B cell (primary cell): ENCODE data around the gene SLC12A3. TPM values are rescaled to one million over a fixed set of nuclear protein-coding genes. Genes with fewer than 3 reads are reported as not detected.
A peak's percentile ranks its signal among the peaks of the same experiment; 100 is the strongest.

Experiments used
- ATAC-seq: fragments of 200-7000 bp; cut with Tn5 transposase; one replicate; pipeline ENCODE4 v1.10.0; 2021; ENCODE audit warnings: low read depth, mild to moderate bottlenecking, moderate number of reproducible peaks, moderate library complexity
- CTCF ChIA-PET: fragments of 350-600 bp; sonication (Branson Sonifier 250); formaldehyde crosslinking; loops from one replicate; lab custom pipeline; 2021; ENCODE audit warnings: antibody characterized with exemption, inconsistent platforms; lab: Charles Lee
- POLR2A ChIA-PET: fragments of 350-600 bp; sonication (Branson Sonifier 250); formaldehyde crosslinking; loops from one replicate; lab custom pipeline; 2021; ENCODE audit warnings: antibody characterized with exemption; lab: Charles Lee
- DNase-seq: peaks from one replicate; pipeline ENCODE4 v3.0.0; 2013
- H2AFZ ChIP-seq: 2 replicates; pipeline ENCODE4 v1.6.1; 2012; ENCODE audit warnings: mild to moderate bottlenecking, low read depth, low read length; ENCODE audit not compliant: insufficient read depth, poor library complexity, severe bottlenecking
- H3K27ac ChIP-seq, 2 donors: 1 replicate in 1 of 2; 2 replicates in 1 of 2; pipeline ENCODE4 v1.5.1; 2012 to 2013; ENCODE audit warnings: low read length in 2 of 2, mild to moderate bottlenecking in 2 of 2, moderate library complexity in 1 of 2
- H3K27me3 ChIP-seq, 4 experiments: fragments of 200-600 bp in 1 of 4; sonication (generic) in 1 of 4; replicated peaks in 1 of 4; 1 replicate in 2 of 4; 2 replicates in 2 of 4; pipeline versions ENCODE4 v1.6.1 to v1.7.0; 2013 to 2016; ENCODE audit warnings: low read length in 3 of 4, mild to moderate bottlenecking in 2 of 4, mixed read lengths in 1 of 4, moderate library complexity in 1 of 4; ENCODE audit not compliant: insufficient read depth in 4 of 4, control insufficient read depth in 3 of 4; ENCODE audit errors: control extremely low read depth in 1 of 4
- H3K36me3 ChIP-seq, 2 experiments: replicated peaks in 1 of 2; 1 replicate in 1 of 2; 2 replicates in 1 of 2; pipeline versions ENCODE4 v1.6.1 to v1.7.1; 2013; ENCODE audit warnings: low read length in 1 of 2; ENCODE audit not compliant: insufficient read depth in 2 of 2, control insufficient read depth in 1 of 2; ENCODE audit errors: control extremely low read depth in 1 of 2, extremely low read depth in 1 of 2
- H3K4me1 ChIP-seq, 2 donors: fragments of 200-600 bp in 1 of 2; sonication (generic) in 1 of 2; 1 replicate in 1 of 2; 2 replicates in 1 of 2; pipeline versions ENCODE4 v1.5.1 to v1.6.1; 2013 to 2017; ENCODE audit warnings: low read length in 2 of 2; ENCODE audit not compliant: control insufficient read depth in 2 of 2, insufficient read depth in 2 of 2
- H3K4me2 ChIP-seq: replicated peaks from 2 replicates; pipeline ENCODE3; 2012; ENCODE audit warnings: mild to moderate bottlenecking, low read depth, low read length; ENCODE audit not compliant: poor library complexity, severe bottlenecking
- H3K4me3 ChIP-seq, 5 experiments: fragments of 200-600 bp in 1 of 5; sonication (generic) in 1 of 5; 1 replicate in 3 of 5; 2 replicates in 2 of 5; pipeline versions ENCODE4 v1.5.1 to v1.7.0; 2011 to 2016; ENCODE audit warnings: low read length in 4 of 5, mild to moderate bottlenecking in 4 of 5, low read depth in 2 of 5, control low read depth in 1 of 5, moderate library complexity in 1 of 5; ENCODE audit not compliant: insufficient read depth in 1 of 5; ENCODE audit errors: control extremely low read depth in 1 of 5, extremely low read depth in 1 of 5
- H3K79me2 ChIP-seq: fragments of 200-600 bp; sonication (generic); one replicate; pipeline ENCODE4 v1.6.0; 2016; ENCODE audit warnings: low read length; ENCODE audit not compliant: control insufficient read depth, insufficient read depth
- H3K9ac ChIP-seq: fragments of 200-600 bp; sonication (generic); 2 replicates; pipeline ENCODE4 v1.6.1; 2017; ENCODE audit warnings: mild to moderate bottlenecking, low read length, moderate library complexity
- H3K9me3 ChIP-seq, 3 donors: one replicate each; pipeline versions ENCODE4 v1.6.1 to v1.7.1; 2013; ENCODE audit warnings: low read length in 2 of 3; ENCODE audit not compliant: control insufficient read depth in 2 of 3, insufficient read depth in 1 of 3; ENCODE audit errors: control extremely low read depth in 1 of 3
- H4K20me1 ChIP-seq: 2 replicates; pipeline ENCODE4 v1.6.0; 2012; ENCODE audit warnings: mild to moderate bottlenecking, low read length; ENCODE audit not compliant: insufficient read depth, control insufficient read depth, poor library complexity, severe bottlenecking
- H3K27ac Mint-ChIP-seq: one replicate; pipeline ENCODE4 v1.8.0; 2021; ENCODE audit warnings: mixed read lengths
- H3K27me3 Mint-ChIP-seq: one replicate; pipeline ENCODE4 v1.8.0; 2021; ENCODE audit warnings: mixed read lengths
- H3K4me1 Mint-ChIP-seq: one replicate; pipeline ENCODE4 v1.8.0; 2021; ENCODE audit warnings: mixed read lengths
- H3K4me3 Mint-ChIP-seq: one replicate; pipeline ENCODE4 v1.8.0; 2021; ENCODE audit warnings: mixed read lengths
- H3K9me3 Mint-ChIP-seq: one replicate; pipeline ENCODE4 v1.8.0; 2022; ENCODE audit warnings: mixed read lengths; ENCODE audit not compliant: insufficient read depth
- CTCF ChIP-seq: fragments of 200-600 bp; IDR thresholded peaks from one replicate; pipeline ENCODE4 v1.8.0; 2022; ENCODE audit warnings: antibody characterized with exemption, mild to moderate bottlenecking
- EZH2 ChIP-seq: IDR thresholded peaks from 2 replicates; pipeline ENCODE4 v1.6.1; 2012; ENCODE audit warnings: borderline replicate concordance, low read depth, mild to moderate bottlenecking, moderate library complexity, low read length; ENCODE audit not compliant: insufficient read depth, poor library complexity, severe bottlenecking
- WGBS: methylation state at CpG from one replicate; pipeline ENCODE4 v1.1.5; 2013; ENCODE audit warnings: missing lambda C conversion rate; ENCODE audit not compliant: insufficient coverage; 5-methylcytosine and 5-hydroxymethylcytosine counted together
- intact Hi-C: fragments of 100-400 bp; cut with micrococcal nuclease; formaldehyde crosslinking; loops from one replicate; pipeline ENCODE4 v1.10.0; 2022
- polyA plus RNA-seq: library from polyadenylated mRNA; depleted of rRNA; stranded (reverse); fragments of >200 nt; gene quantifications from 2 replicates; pipeline ENCODE4 v1.2.3, GENCODE V29; 2012
- total RNA-seq, 2 donors: library from RNA; stranded (reverse); fragments of 120-200 nt in 1 of 2; gene quantifications; 1 replicate in 1 of 2; 2 replicates in 1 of 2; pipeline versions ENCODE4 v1.2.3 to v1.2.4, GENCODE V29; 2013 to 2022

Gene SLC12A3
- total and polyA plus RNA-seq, 2 donors (not counting 1 experiment from before 2014, with no cell fraction given) = 1.3 to 4.9 TPM

GRCh38 chr16:56941092-56941491 lies 76.1 kb downstream of the SLC12A3 start:
- Histone ChIP-seq H3K27me3 (no peaks in the 10 kb centered on the region), H3K9me3 (no peaks in the 10 kb centered on the region), H3K79me2 (peaks cover 26% of the 10 kb centered on the region), H3K4me1 (peaks cover 56 to 60% of the 10 kb centered on the region in 2 donors), H3K36me3 (peaks cover 31 to 92% of the 10 kb centered on the region in 2 experiments), H3K4me2 (peak overlapping the region; percentile 40), H4K20me1 (peaks cover 71% of the 10 kb centered on the region), H3K27ac (peak overlapping the region in 1 of 2 donors; percentile 70), H2AFZ (no peak overlapping the region), H3K4me3 (peak overlapping the region in 1 of 5 experiments; percentile 22), H3K9ac (no peak overlapping the region)
- no peaks in the 10 kb centered on the region for H3K27me3 Mint-ChIP-seq
- ATAC-seq = no peak
- DNase-seq = peak; percentile 44
- ChIA-PET CTCF (interaction anchor here (1.1 to 2.8 kb wide), 11 partner anchors 9 to 112 kb away, joined by 3 to 18 read pairs (median 6); partner anchors contain the start of gene HERPUD1), POLR2A (interaction anchor here (1.0 to 2.1 kb wide), 6 partner anchors 8 to 101 kb away, joined by 3 to 12 read pairs (median 4); partner anchors contain the start of genes HERPUD1 and NLRC5)
- WGBS = 0% methylated on average over 1 of the region's 2 CpGs
- peaks cover 70% of the 10 kb centered on the region for H3K4me1 Mint-ChIP-seq
- H3K4me3 Mint-ChIP-seq = peak overlapping the region; percentile 80
- intact Hi-C loops = no loop called here
- no peaks in the 10 kb centered on the region for H3K9me3 Mint-ChIP-seq
- peak overlapping the region; percentile 68 for H3K27ac Mint-ChIP-seq
- TF ChIP-seq CTCF (no peak), EZH2 (no peak)

- Histone ChIP-seq H3K4me2 (no peak overlapping the region), H3K4me3 (no peak overlapping the region), H3K9me3 (no peaks in the 10 kb centered on the region), H3K27me3 (no peaks in the 10 kb centered on the region), H3K36me3 (peaks cover 26 to 92% of the 10 kb centered on the region in 2 experiments), H4K20me1 (peaks cover 63% of the 10 kb centered on the region), H3K79me2 (peaks cover 18% of the 10 kb centered on the region), H3K4me1 (peaks cover 53 to 56% of the 10 kb centered on the region in 2 donors), H2AFZ (no peak overlapping the region), H3K9ac (no peak overlapping the region), H3K27ac (peak overlapping the region; percentile 31 to 70)
- H3K27ac Mint-ChIP-seq = peak overlapping the region; percentile 86
- TF ChIP-seq EZH2 (no peak), CTCF (no peak)
- peaks cover 68% of the 10 kb centered on the region for H3K4me1 Mint-ChIP-seq
- peak overlapping the region; percentile 59 for H3K4me3 Mint-ChIP-seq
- WGBS = 71% methylated on average over 8 of the region's 9 CpGs
- ChIA-PET POLR2A (interaction anchor here (0.9 to 2.1 kb wide), 6 partner anchors 9 to 100 kb away, joined by 3 to 12 read pairs (median 4); partner anchors contain the start of genes HERPUD1 and NLRC5), CTCF (interaction anchor here (0.8 to 2.8 kb wide), 14 partner anchors 9 to 113 kb away, joined by 3 to 18 read pairs (median 5); partner anchors contain the start of gene HERPUD1)
- intact Hi-C loops = no loop called here
- H3K27me3 Mint-ChIP-seq = no peaks in the 10 kb centered on the region
- ATAC-seq (no peak), DNase-seq (peak; percentile 56)
- no peaks in the 10 kb centered on the region for H3K9me3 Mint-ChIP-seq
These were observed 76.9 kb downstream of the SLC12A3 start for GRCh38 chr16:56941856-56942331.
